SK-N-SH (cell line): Measurements from ENCODE around the gene NIT2. TPM values are rescaled to one million over a fixed set of nuclear protein-coding genes. Genes with fewer than 3 reads are reported as not detected.

Experiments used
- CTCF ChIA-PET: fragments of 300-600, 350-600 bp; formaldehyde crosslinking; extraction: SDS; loops from one replicate; lab custom pipeline; 2021; lab: Yijun Ruan, JAX
- POLR2A ChIA-PET: fragments of 350-600 bp; sonication (Branson Sonifier 250); formaldehyde crosslinking; extraction: SDS; loops from one replicate; lab custom pipeline; 2020; ENCODE audit warnings: antibody characterized with exemption, inconsistent platforms; lab: Yijun Ruan, JAX
- DNase-seq: peaks from one replicate; pipeline ENCODE4 v3.0.0; 2012
- H2AFZ ChIP-seq: fragments of 200-600 bp; sonication (generic); 2 replicates; pipeline ENCODE4 v1.8.1; 2016; ENCODE audit warnings: antibody characterized with exemption, mild to moderate bottlenecking, low read depth
- H3F3A ChIP-seq: fragments of 200-600 bp; sonication (generic); replicated peaks from 2 replicates; pipeline ENCODE3; 2016; ENCODE audit warnings: antibody characterized with exemption, mild to moderate bottlenecking; ENCODE audit not compliant: insufficient read depth
- H3K27ac ChIP-seq, 2 experiments: fragments of 200-500 bp in 1 of 2; fragments of 200-600 bp in 1 of 2; sonication (Bioruptor generic) in 1 of 2; sonication (generic), shearing (Covaris generic) in 1 of 2; 2 replicates each; pipeline versions ENCODE4 v1.5.1 to v1.6.1; 2014 to 2016; ENCODE audit warnings: low read depth in 2 of 2, inconsistent platforms in 1 of 2, low read length in 1 of 2, mild to moderate bottlenecking in 1 of 2, mixed read lengths in 1 of 2
- H3K27me3 ChIP-seq: fragments of 200-600 bp; sonication (generic), shearing (Covaris generic); 2 replicates; pipeline ENCODE4 v1.6.1; 2016; ENCODE audit warnings: mixed run types; ENCODE audit not compliant: insufficient read depth
- H3K36me3 ChIP-seq, 2 experiments: fragments of 200-500 bp in 1 of 2; fragments of 200-600 bp in 1 of 2; sonication (Bioruptor generic) in 1 of 2; sonication (generic) in 1 of 2; replicated peaks in 1 of 2; 2 replicates each; pipeline versions ENCODE3 to v1.5.1; 2014 to 2016; ENCODE audit warnings: low read length in 1 of 2, mild to moderate bottlenecking in 1 of 2; ENCODE audit not compliant: insufficient read depth in 2 of 2, control insufficient read depth in 1 of 2
- H3K4me1 ChIP-seq, 2 experiments: fragments of 200-500 bp in 1 of 2; fragments of 200-600 bp in 1 of 2; sonication (Bioruptor generic) in 1 of 2; sonication (generic), shearing (Covaris generic) in 1 of 2; 2 replicates each; pipeline versions ENCODE4 v1.5.1 to v1.6.1; 2014 to 2016; ENCODE audit warnings: low read depth in 1 of 2, low read length in 1 of 2, mixed run types in 1 of 2; ENCODE audit not compliant: insufficient read depth in 2 of 2, control insufficient read depth in 1 of 2
- H3K4me2 ChIP-seq: fragments of 200-600 bp; sonication (generic), shearing (Covaris generic); 2 replicates; pipeline ENCODE4 v1.6.1; 2017; ENCODE audit warnings: mixed run types
- H3K4me3 ChIP-seq, 2 experiments: fragments of 200-500 bp in 1 of 2; fragments of 200-600 bp in 1 of 2; sonication (Bioruptor generic) in 1 of 2; sonication (generic), shearing (Covaris generic) in 1 of 2; 2 replicates each; pipeline versions ENCODE4 v1.5.1 to v1.8.1; 2014 to 2016; ENCODE audit warnings: low read depth in 2 of 2, inconsistent platforms in 1 of 2, low read length in 1 of 2, mild to moderate bottlenecking in 1 of 2, mixed read lengths in 1 of 2, moderate library complexity in 1 of 2
- H3K79me2 ChIP-seq: fragments of 200-600 bp; sonication (generic); 2 replicates; pipeline ENCODE4 v1.8.1; 2017; ENCODE audit warnings: mild to moderate bottlenecking; ENCODE audit not compliant: insufficient read depth
- H3K9ac ChIP-seq: fragments of 200-600 bp; sonication (generic); 2 replicates; pipeline ENCODE4 v1.6.1; 2017; ENCODE audit warnings: mixed run types
- H3K9me2 ChIP-seq: fragments of 200-600 bp; sonication (generic); 2 replicates; pipeline ENCODE4 v1.6.1; 2017; ENCODE audit warnings: mixed run types
- H3K9me3 ChIP-seq: fragments of 200-600 bp; sonication (generic); 2 replicates; pipeline ENCODE4 v1.6.1; 2017; ENCODE audit warnings: mixed run types, mild to moderate bottlenecking, moderate library complexity
- H4K20me1 ChIP-seq: fragments of 200-600 bp; sonication (generic); 2 replicates; pipeline ENCODE4 v1.6.1; 2017; ENCODE audit warnings: mild to moderate bottlenecking, mixed run types; ENCODE audit not compliant: insufficient read depth
- ELF1 ChIP-seq: IDR thresholded peaks from 2 replicates; pipeline ENCODE4 v1.4.0; 2012
- EP300 ChIP-seq, 2 experiments: IDR thresholded peaks; 2 replicates each; pipeline versions ENCODE4 v1.4.0 to v1.6.1; 2012; ENCODE audit warnings: borderline replicate concordance in 1 of 2, low read depth in 1 of 2, low read length in 1 of 2
- EZH2phosphoT487 ChIP-seq: fragments of 200-600 bp; sonication (generic); IDR thresholded peaks from 2 replicates; pipeline ENCODE4 v1.6.1; 2017; ENCODE audit warnings: low read depth, mixed run types, mild to moderate bottlenecking, antibody characterized with exemption, moderate library complexity, borderline replicate concordance
- FOSL2 ChIP-seq: IDR thresholded peaks from 2 replicates; pipeline ENCODE4 v1.4.0; 2012; ENCODE audit warnings: low read depth, mild to moderate bottlenecking, moderate library complexity, borderline replicate concordance
- GABPA ChIP-seq: IDR thresholded peaks from 2 replicates; pipeline ENCODE4 v1.4.0; 2012; ENCODE audit warnings: low read depth, mild to moderate bottlenecking
- GATA2 ChIP-seq: sonication (generic); formaldehyde crosslinking; IDR thresholded peaks from 2 replicates; pipeline ENCODE4 v1.5.0; 2020; ENCODE audit warnings: mild to moderate bottlenecking, missing genetic modification reagents
- IRF3 ChIP-seq: fragments of 150-350 bp; IDR thresholded peaks from 2 replicates; pipeline ENCODE4 v1.6.1; 2016; ENCODE audit warnings: mild to moderate bottlenecking, low read depth, low read length
- JUND ChIP-seq: IDR thresholded peaks from 2 replicates; pipeline ENCODE4 v1.4.0; 2012
- MEF2A ChIP-seq: IDR thresholded peaks from 2 replicates; pipeline ENCODE4 v1.4.0; 2012; ENCODE audit warnings: low read depth, borderline replicate concordance
- MXI1 ChIP-seq: IDR thresholded peaks from 2 replicates; pipeline ENCODE4 v1.6.1; 2012; ENCODE audit warnings: mild to moderate bottlenecking, low read depth, low read length, improper control_type of control experiment
- NRF1 ChIP-seq: IDR thresholded peaks from 2 replicates; pipeline ENCODE4 v1.6.1; 2012; ENCODE audit warnings: low read depth, mild to moderate bottlenecking, low read length
- PBX3 ChIP-seq: IDR thresholded peaks from 2 replicates; pipeline ENCODE4; 2012
- RAD21 ChIP-seq: IDR thresholded peaks from 2 replicates; pipeline ENCODE4 v1.6.1; 2012; ENCODE audit warnings: mild to moderate bottlenecking, low read length
- RCOR1 ChIP-seq: fragments of 150-350 bp; IDR thresholded peaks from 2 replicates; pipeline ENCODE4 v1.6.1; 2017; ENCODE audit warnings: antibody characterized with exemption, low read length
- REST ChIP-seq: IDR thresholded peaks from 2 replicates; pipeline ENCODE4 v1.6.1; 2012; ENCODE audit warnings: mild to moderate bottlenecking, low read depth, low read length, moderate library complexity
- RXRA ChIP-seq: IDR thresholded peaks from 2 replicates; pipeline ENCODE4 v1.4.0; 2012; ENCODE audit warnings: low read depth, mild to moderate bottlenecking, borderline replicate concordance
- TCF12 ChIP-seq: IDR thresholded peaks from 2 replicates; pipeline ENCODE4 v1.4.0; 2012
- TEAD4 ChIP-seq: IDR thresholded peaks from 2 replicates; pipeline ENCODE4 v1.4.0; 2012; ENCODE audit warnings: mild to moderate bottlenecking, borderline replicate concordance; ENCODE audit not compliant: insufficient read depth
- USF2 ChIP-seq: fragments of 150-350 bp; IDR thresholded peaks from 2 replicates; pipeline ENCODE4 v1.6.1; 2017; ENCODE audit warnings: antibody characterized with exemption, low read length, low read depth, borderline replicate concordance
- WGBS: methylation state at CpG from one replicate; pipeline ENCODE4 v1.1.6; 2017; ENCODE audit warnings: low lambda C conversion rate; 5-methylcytosine and 5-hydroxymethylcytosine counted together
- polyA plus RNA-seq, 3 experiments: library from polyadenylated mRNA; depleted of rRNA; stranded (reverse); fragments of >200 nt; gene quantifications; 2 replicates each; pipeline ENCODE4 v1.2.3, GENCODE V29; 2012
- TF ChIP-seq, protein P1 (sequence below): IDR thresholded peaks from 2 replicates; pipeline ENCODE4 v1.4.0; 2012; ENCODE audit warnings: low read depth

The NIT2 gene
- polyA plus RNA-seq, 1 of the 3 experiments (the other 2 are of a cell fraction) = 28.6 TPM

DNA sequence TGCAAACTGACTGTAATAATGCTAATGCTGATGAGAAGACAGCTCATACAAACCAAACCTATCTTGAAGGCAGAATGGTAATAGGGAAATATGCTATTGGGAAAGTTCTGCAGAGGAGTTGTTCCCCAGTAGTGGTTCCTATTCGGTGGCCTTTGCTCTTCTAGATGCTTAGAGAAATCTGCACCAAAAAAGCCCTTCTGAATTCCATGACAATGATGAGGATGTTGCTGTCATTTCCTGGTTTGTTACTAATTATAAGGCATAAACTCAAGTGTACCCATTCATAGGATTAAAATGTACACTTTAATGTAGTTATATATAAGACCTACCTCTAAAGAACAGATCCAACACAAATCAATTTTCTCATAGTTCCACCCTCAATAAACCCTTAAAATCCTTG is 36.2 kb downstream of the NIT2 start:
- 92% methylated on average over 1 of the region's 1 CpG for WGBS
- peaks cover 78 to 89% of the 10 kb centered on the region in 2 experiments for H3K36me3 ChIP-seq
- H4K20me1 ChIP-seq = no peaks in the 10 kb centered on the region
- H3K4me1 ChIP-seq = no peaks in the 10 kb centered on the region
- no peak overlapping the region for H3K27ac ChIP-seq
- no peak for TF ChIP-seq TEAD4
- TF ChIP-seq IRF3 = no peak
- no peak for TF ChIP-seq PBX3
- TF ChIP-seq MXI1 = no peak
- TF ChIP-seq RAD21 = no peak
- no peak for TF ChIP-seq RCOR1
- no peak for TF ChIP-seq ELF1
- no peak for TF ChIP-seq RXRA
- TF ChIP-seq, protein P1, sequence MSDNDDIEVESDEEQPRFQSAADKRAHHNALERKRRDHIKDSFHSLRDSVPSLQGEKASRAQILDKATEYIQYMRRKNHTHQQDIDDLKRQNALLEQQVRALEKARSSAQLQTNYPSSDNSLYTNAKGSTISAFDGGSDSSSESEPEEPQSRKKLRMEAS = no peak
- no peak for TF ChIP-seq EP300 (IDR thresholded peaks at IDR 0.05; ENCODE audit: borderline replicate concordance in 1 of 2, low read depth in 1 of 2, low read length in 1 of 2)
- TF ChIP-seq JUND = no peak
- POLR2A ChIA-PET = no interaction called here
- CTCF ChIA-PET = no interaction called here
- H3K79me2 ChIP-seq = peaks cover 2% of the 10 kb centered on the region; the same call in 1 of the 2 replicates
- H3K4me2 ChIP-seq = no peak overlapping the region
- H3K9me3 ChIP-seq = no peaks in the 10 kb centered on the region
- H3K4me3 ChIP-seq = no peak overlapping the region
- H3K9me2 ChIP-seq = no peaks in the 10 kb centered on the region
- no peak overlapping the region for H3K9ac ChIP-seq
- H3K27me3 ChIP-seq = no peaks in the 10 kb centered on the region
- H3F3A ChIP-seq = peaks cover 14% of the 10 kb centered on the region
- H2AFZ ChIP-seq = no peak overlapping the region
- no peak for DNase-seq

DNA sequence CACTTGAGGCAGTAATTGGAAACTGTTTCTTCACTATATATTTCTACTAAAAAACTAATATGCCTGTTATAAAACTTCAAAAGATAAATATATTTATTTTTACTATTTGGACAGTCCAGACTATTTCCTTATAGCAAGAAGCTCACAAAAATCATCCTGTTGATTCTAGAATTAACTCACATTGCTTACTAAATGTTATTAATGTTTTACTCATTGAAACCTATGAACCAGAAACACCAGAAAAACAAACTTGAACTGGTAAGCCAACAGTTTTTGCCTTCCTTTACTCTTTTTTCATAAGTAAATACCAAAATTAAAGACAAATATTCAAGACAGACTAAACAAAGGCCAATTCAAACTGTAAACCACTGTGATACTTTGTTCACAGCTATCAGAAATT is 40.0 kb downstream of the NIT2 start:
- H3K4me2 ChIP-seq = no peak overlapping the region
- ChIA-PET POLR2A (no interaction called here), CTCF (interaction anchor here (1.4 kb wide), 2 partner anchors 10 kb away, joined by 3 to 4 read pairs; no protein-coding TSS in a partner anchor)
- H3K9me3 ChIP-seq = no peaks in the 10 kb centered on the region
- no peak overlapping the region for H3K9ac ChIP-seq
- no peak for TF ChIP-seq PBX3
- no peak for TF ChIP-seq RCOR1
- no peak for TF ChIP-seq GATA2
- TF ChIP-seq GABPA = no peak
- no peak for TF ChIP-seq FOSL2
- no peak for TF ChIP-seq REST
- TF ChIP-seq EZH2phosphoT487 = no peak
- no peak for TF ChIP-seq NRF1
- no peak for TF ChIP-seq TCF12
- TF ChIP-seq TEAD4 = no peak
- TF ChIP-seq RAD21 = no peak
- TF ChIP-seq USF2 = no peak
- no peak for TF ChIP-seq MXI1
- TF ChIP-seq MEF2A = no peak
- no peak for DNase-seq
- no peak overlapping the region for H3K27ac ChIP-seq
- H4K20me1 ChIP-seq = no peaks in the 10 kb centered on the region
- H3K27me3 ChIP-seq = no peaks in the 10 kb centered on the region
- H3K4me3 ChIP-seq = no peak overlapping the region
- H2AFZ ChIP-seq = no peak overlapping the region
- H3K9me2 ChIP-seq = no peaks in the 10 kb centered on the region
- peaks cover 11% of the 10 kb centered on the region; the same call in 1 of the 2 replicates for H3K79me2 ChIP-seq
- peaks cover 9% of the 10 kb centered on the region for H3F3A ChIP-seq
- peaks cover 77 to 81% of the 10 kb centered on the region in 2 experiments for H3K36me3 ChIP-seq
- no peaks in the 10 kb centered on the region for H3K4me1 ChIP-seq
